Measurements from ENCODE around the gene LEMD1. TPM values are rescaled to one million over a fixed set of nuclear protein-coding genes. Genes with fewer than 3 reads are reported as not detected.

Gene LEMD1
- total RNA-seq, 2 donors from 2014 or later, result not detected

DNA sequence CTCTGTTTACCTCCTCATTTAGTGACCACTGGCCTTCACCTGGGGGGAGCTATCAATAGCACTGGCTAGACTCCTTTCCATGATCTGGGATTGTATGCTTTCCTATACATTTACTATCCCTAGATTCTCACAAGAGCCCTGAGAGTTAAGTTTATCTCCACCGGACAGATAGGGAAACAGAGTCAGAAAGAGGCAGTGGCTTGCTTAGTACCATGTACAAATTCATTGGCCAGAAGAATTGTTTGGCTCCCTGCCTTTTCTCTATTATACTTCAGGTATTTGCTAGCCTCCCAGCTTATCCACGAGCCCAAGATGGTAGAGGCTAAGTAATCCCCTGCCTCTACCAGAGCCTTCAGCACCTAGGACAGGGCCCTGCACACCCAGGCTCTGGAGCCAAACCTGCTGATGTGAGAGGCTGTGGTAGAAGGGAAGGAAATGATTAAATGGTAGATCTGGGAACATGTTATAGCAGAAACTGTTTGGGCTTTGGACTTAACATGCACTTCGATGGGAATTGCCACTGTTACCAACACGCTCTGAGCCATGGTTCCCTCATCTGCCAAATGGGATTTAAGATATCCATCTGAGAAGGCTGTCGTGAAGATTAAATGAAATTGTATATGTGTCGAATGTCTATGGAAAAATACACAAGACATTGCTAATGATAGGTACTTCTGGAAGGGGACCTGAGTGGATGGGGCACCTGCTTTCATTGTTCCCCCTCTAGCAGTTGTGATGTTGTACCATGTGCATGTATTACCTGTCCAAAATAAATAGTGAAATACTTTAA lies 37.1 kb upstream of the LEMD1 start:
- no peak for TF ChIP-seq POLR2A (IDR thresholded peaks at IDR 0.05)
- TF ChIP-seq, protein P1, sequence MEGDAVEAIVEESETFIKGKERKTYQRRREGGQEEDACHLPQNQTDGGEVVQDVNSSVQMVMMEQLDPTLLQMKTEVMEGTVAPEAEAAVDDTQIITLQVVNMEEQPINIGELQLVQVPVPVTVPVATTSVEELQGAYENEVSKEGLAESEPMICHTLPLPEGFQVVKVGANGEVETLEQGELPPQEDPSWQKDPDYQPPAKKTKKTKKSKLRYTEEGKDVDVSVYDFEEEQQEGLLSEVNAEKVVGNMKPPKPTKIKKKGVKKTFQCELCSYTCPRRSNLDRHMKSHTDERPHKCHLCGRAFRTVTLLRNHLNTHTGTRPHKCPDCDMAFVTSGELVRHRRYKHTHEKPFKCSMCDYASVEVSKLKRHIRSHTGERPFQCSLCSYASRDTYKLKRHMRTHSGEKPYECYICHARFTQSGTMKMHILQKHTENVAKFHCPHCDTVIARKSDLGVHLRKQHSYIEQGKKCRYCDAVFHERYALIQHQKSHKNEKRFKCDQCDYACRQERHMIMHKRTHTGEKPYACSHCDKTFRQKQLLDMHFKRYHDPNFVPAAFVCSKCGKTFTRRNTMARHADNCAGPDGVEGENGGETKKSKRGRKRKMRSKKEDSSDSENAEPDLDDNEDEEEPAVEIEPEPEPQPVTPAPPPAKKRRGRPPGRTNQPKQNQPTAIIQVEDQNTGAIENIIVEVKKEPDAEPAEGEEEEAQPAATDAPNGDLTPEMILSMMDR (IDR thresholded peaks at IDR 0.05), result no peak
- WGBS, 2 donors, result 34 to 41% methylated on average over 6 of the region's 6 CpGs
- Histone ChIP-seq H3K36me3 (replicated peaks in 1 of 2; ENCODE audit: insufficient read depth in 1 of 2, low read depth in 2 of 2) (no peaks in the 10 kb centered on the region), H3K27ac (no peak overlapping the region), H3K4me3 (no peak overlapping the region), H3K27me3 (peaks cover 0 to 26% of the 10 kb centered on the region in 2 donors), H3K4me1 (peaks cover 19% of the 10 kb centered on the region), H3K9me3 (no peaks in the 10 kb centered on the region)
- intact Hi-C loops (cut with DNase I), result no loop called here
- DNase-seq, result peak in 2 of 4 donors; percentile 50 to 51
- ATAC-seq, result peak; percentile 62

DNA sequence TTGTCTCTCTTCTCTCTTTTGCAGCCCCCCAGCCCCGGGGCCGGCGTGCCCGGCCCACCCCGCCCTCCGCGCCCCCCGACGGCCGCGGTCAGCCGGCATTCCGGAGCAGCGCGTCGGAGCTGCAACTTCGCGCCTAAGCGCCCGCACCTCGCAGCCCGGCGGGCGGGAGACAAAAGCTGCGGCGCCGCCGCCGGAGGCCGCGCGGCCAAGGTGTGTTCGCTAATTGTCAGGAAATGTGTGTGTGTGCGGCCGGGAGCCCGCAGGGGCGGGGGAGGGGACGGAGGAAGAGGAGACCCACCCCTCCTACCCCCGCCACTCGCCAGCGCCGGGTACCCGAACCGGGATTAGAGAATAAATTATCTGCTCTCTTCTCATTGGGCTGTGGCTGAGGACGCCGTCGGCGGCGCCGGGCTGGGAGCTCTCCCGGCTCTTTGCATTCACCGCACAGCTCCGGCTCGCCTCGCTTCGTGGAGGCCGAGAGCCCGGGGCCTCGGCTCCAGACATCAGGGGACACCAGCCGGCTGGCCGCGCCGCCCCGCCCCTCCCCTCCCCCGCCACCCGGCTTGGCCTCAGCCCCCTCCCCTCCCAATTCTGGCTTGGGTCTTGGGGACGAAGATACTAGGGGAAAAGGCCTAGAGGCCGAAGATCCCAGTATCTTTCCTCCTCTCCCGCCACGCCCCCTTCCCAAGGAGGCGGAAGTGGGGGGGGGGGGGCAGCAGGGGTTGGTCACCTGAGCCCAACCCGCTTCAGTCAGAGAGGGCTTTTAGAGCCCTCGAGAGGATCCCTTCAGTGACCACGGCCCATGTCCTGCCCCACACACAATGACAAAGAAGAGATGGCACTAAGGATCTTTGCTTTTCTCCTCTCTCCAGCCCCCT lies 35.3 kb upstream of the LEMD1 start:
- TF ChIP-seq, protein P1 (IDR thresholded peaks at IDR 0.05), result no peak
- no peak for TF ChIP-seq POLR2A (IDR thresholded peaks at IDR 0.05)
- intact Hi-C loops (cut with DNase I), result no loop called here
- 5 to 6% methylated on average over 22 to 40 of the region's 74 CpGs for WGBS, 2 donors
- Histone ChIP-seq H3K4me1 (peaks cover 19% of the 10 kb centered on the region), H3K9me3 (no peaks in the 10 kb centered on the region), H3K4me3 (no peak overlapping the region), H3K27ac (no peak overlapping the region), H3K36me3 (replicated peaks in 1 of 2; ENCODE audit: insufficient read depth in 1 of 2, low read depth in 2 of 2) (no peaks in the 10 kb centered on the region), H3K27me3 (peaks cover 0 to 30% of the 10 kb centered on the region in 2 donors)
- DNase-seq (no peak), ATAC-seq (peak; percentile 41)

DNA sequence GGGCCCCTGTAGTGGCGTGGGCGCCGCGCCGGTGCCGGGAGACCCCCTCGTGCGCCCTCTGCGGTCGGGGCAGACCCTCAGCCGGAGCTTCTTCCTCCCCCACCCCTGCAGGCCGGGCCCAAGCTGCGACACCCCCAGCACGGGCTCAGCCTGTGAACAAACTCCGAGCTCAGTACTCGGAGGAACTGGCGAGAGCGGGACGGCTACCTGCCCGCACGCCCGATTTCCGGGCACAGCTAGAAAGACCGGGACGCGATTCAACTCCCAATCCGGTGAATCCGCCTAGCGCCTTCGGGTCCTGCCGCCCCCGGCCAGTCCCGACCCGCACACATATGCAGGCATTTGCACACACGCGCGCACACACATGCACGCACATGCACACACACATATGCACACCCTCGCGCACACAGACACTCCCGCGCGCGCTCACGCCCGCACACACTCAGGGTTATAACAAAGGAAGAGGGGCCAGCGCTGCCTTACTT lies 34.6 kb upstream of the LEMD1 start:
- TF ChIP-seq, protein P1 (IDR thresholded peaks at IDR 0.05), result no peak
- TF ChIP-seq POLR2A (IDR thresholded peaks at IDR 0.05), result no peak
- DNase-seq (no peak), ATAC-seq (peak; percentile 36)
- WGBS, 2 donors, result 0% methylated on average over 4 to 43 of the region's 47 CpGs
- no peak overlapping the region for H3K4me3 ChIP-seq
- intact Hi-C loops (cut with DNase I), result no loop called here
- no peak overlapping the region for H3K27ac ChIP-seq
- no peaks in the 10 kb centered on the region for H3K36me3 ChIP-seq (replicated peaks in 1 of 2; ENCODE audit: insufficient read depth in 1 of 2, low read depth in 2 of 2)
- H3K9me3 ChIP-seq, result no peaks in the 10 kb centered on the region
- H3K4me1 ChIP-seq, result peaks cover 19% of the 10 kb centered on the region
- H3K27me3 ChIP-seq, result peaks cover 0 to 30% of the 10 kb centered on the region in 2 donors

DNA sequence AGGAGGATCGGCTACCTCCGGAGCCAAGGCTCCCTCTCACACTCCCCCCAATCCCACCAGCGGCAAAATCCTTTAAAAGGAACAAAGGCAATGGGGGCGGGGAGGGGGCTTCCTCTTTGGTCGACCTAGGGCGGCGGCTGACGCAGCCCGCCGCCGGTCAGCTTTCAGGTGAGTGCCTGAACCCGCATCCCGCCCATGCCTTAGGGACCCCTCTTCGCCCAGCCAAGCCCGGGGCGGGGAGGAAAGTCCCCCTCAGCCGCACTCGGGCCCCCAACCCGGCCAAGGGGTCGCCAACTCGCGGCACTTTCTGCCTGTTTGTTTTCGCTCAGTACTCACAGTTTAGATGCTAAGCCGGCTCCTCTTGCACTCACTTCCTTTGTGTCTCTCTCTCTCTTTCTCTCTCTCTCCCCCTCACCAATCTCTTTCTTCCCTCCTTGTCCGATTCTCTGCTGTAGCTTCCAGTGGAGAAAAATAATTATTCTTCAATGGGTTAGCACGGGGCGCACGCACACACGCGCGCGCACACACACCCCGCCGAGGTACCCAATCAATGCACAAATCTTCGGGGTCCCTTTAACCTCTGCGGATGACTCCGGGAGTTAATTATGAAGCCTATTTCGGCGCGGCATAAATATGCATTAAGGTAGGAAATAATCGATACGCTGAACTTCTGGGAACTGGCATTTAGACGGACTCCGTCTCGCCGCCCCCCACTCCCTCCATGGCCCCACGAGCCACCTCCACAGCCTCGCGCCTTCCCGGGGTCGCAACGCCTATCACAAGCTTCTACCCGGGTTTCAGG lies 33.9 kb upstream of the LEMD1 start, which contains the start of gene BLACAT1:
Gene BLACAT1 (minus strand): TSS at position 465 of the 802 bp plus-strand sequence.
- Histone ChIP-seq H3K4me1 (peaks cover 19% of the 10 kb centered on the region), H3K9me3 (no peaks in the 10 kb centered on the region), H3K27me3 (peaks cover 0 to 30% of the 10 kb centered on the region in 2 donors), H3K36me3 (replicated peaks in 1 of 2; ENCODE audit: insufficient read depth in 1 of 2, low read depth in 2 of 2) (no peaks in the 10 kb centered on the region), H3K4me3 (no peak within 1 kb of the TSS), H3K27ac (no peak within 1 kb of the TSS)
- intact Hi-C loops (cut with DNase I), result no loop called here
- no peak for ATAC-seq
- TF ChIP-seq POLR2A (IDR thresholded peaks at IDR 0.05), result no peak
- TF ChIP-seq, protein P1 (IDR thresholded peaks at IDR 0.05), result no peak
- DNase-seq, result no peak
- WGBS, 2 donors, result 4% methylated on average over 47 to 53 of the region's 53 CpGs
